Cardiac fibroblast (primary cell): ENCODE measurements around the gene DCAF4.

ENCODE experiments used
- DNase-seq, 2 donors: peaks; one replicate each; pipeline versions ENCODE4 v3.0.0 to v3.0.0-alpha.2; 2010; ENCODE audit warnings: low read depth in 2 of 2
- H3K4me3 ChIP-seq, 2 donors: replicated peaks in 1 of 2; 1 replicate in 1 of 2; 2 replicates in 1 of 2; pipeline ENCODE4 v1.5.1; 2011; ENCODE audit warnings: low read depth in 2 of 2, low read length in 2 of 2, mild to moderate bottlenecking in 2 of 2, moderate library complexity in 1 of 2
- CTCF ChIP-seq: IDR thresholded peaks from one replicate; pipeline ENCODE4 v1.5.1; 2011; ENCODE audit warnings: low read depth, mild to moderate bottlenecking, low read length, inconsistent platforms

DCAF4 gene

GRCh38 chr14:72925815-72926291 lies 411 bp upstream of the DCAF4 start:
- peak overlapping the region; percentile 50 to 58 for H3K4me3 ChIP-seq
- TF ChIP-seq CTCF = no peak
- DNase-seq = no peak

- no peak for TF ChIP-seq CTCF
- no peak overlapping the region for H3K4me3 ChIP-seq
- no peak for DNase-seq
These were observed 2.6 kb downstream of the DCAF4 start for GRCh38 chr14:72928872-72929271.

GRCh38 chr14:72929316-72930080 lies 3.2 kb downstream of the DCAF4 start:
- DNase-seq = no peak
- no peak overlapping the region for H3K4me3 ChIP-seq
- no peak for TF ChIP-seq CTCF

GRCh38 chr14:72932893-72933292 lies 6.6 kb downstream of the DCAF4 start:
- H3K4me3 ChIP-seq = no peak overlapping the region
- no peak for DNase-seq
- TF ChIP-seq CTCF = no peak

GRCh38 chr14:72939630-72940029 lies 13.4 kb downstream of the DCAF4 start:
- no peak overlapping the region for H3K4me3 ChIP-seq
- no peak for TF ChIP-seq CTCF

GRCh38 chr14:72941286-72941985 lies 15.2 kb downstream of the DCAF4 start:
- peak in 1 of 2 donors; percentile 37 for DNase-seq
- TF ChIP-seq CTCF = no peak
- H3K4me3 ChIP-seq = no peak overlapping the region

More at GRCh38 chr14:72939630-72940029, 13.4 kb downstream of the DCAF4 start:
- DNase-seq = no peak
